Measurements from ENCODE around the gene HECW1.

GRCh38 chr7:43076606-43077005 lies 35.8 kb upstream of the HECW1 start:
- TF ChIP-seq CEBPB (IDR thresholded peaks at IDR 0.05), result no peak
- no peak for TF ChIP-seq EP300 (IDR thresholded peaks at IDR 0.05; ENCODE audit: borderline replicate concordance)
- no peak for TF ChIP-seq YY1 (IDR thresholded peaks at IDR 0.05; ENCODE audit: low read depth)
- no peak for TF ChIP-seq EGR1 (IDR thresholded peaks at IDR 0.05)
- no peak for TF ChIP-seq REST (IDR thresholded peaks at IDR 0.05; ENCODE audit: low read depth)
- no peak for TF ChIP-seq TAF1 (IDR thresholded peaks at IDR 0.05; ENCODE audit: low read depth)
- TF ChIP-seq TCF12 (IDR thresholded peaks at IDR 0.05; ENCODE audit: low read depth), result no peak
- TF ChIP-seq ZBTB7A (IDR thresholded peaks at IDR 0.05; ENCODE audit: low read depth), result no peak
- no peak for TF ChIP-seq MAX (IDR thresholded peaks at IDR 0.05)
- no peak for TF ChIP-seq TEAD4 (IDR thresholded peaks at IDR 0.05)
- TF ChIP-seq USF1 (IDR thresholded peaks at IDR 0.05), result no peak
- no peak for TF ChIP-seq RAD21 (IDR thresholded peaks at IDR 0.05; ENCODE audit: low read depth)
